H9 (cell line): ENCODE data around the gene EXO1. TPM values are rescaled to one million over a fixed set of nuclear protein-coding genes. Genes with fewer than 3 reads are reported as not detected.

Source experiments
- DNase-seq: peaks from one replicate; pipeline ENCODE4 v3.0.0-alpha.2; 2017
- H2AFZ ChIP-seq: one replicate; pipeline ENCODE4 v1.6.1; 2013; ENCODE audit warnings: mild to moderate bottlenecking, low read length, control low read depth, moderate library complexity
- H2AK5ac ChIP-seq: 2 replicates; pipeline ENCODE4 v1.6.1; 2013; ENCODE audit warnings: low read length, control low read depth, mixed read lengths; ENCODE audit not compliant: insufficient read length
- H2BK120ac ChIP-seq: one replicate; pipeline ENCODE4 v1.6.1; 2013; ENCODE audit warnings: low read depth, mild to moderate bottlenecking, low read length, control low read depth, inconsistent platforms; ENCODE audit not compliant: poor library complexity, severe bottlenecking
- H2BK12ac ChIP-seq: 2 replicates; pipeline ENCODE4 v1.6.1; 2013; ENCODE audit warnings: low read length, control low read depth, mixed read lengths, low read depth; ENCODE audit not compliant: insufficient read length
- H2BK15ac ChIP-seq: 2 replicates; pipeline ENCODE4 v1.6.1; 2013; ENCODE audit warnings: low read depth, low read length, control low read depth
- H2BK20ac ChIP-seq: one replicate; pipeline ENCODE4 v1.6.1; 2013; ENCODE audit warnings: low read depth, mild to moderate bottlenecking, low read length, control low read depth, inconsistent platforms; ENCODE audit not compliant: poor library complexity, severe bottlenecking
- H2BK5ac ChIP-seq: 2 replicates; pipeline ENCODE4 v1.6.1; 2013; ENCODE audit warnings: low read length, control low read depth, mixed read lengths; ENCODE audit not compliant: insufficient read length
- H3K14ac ChIP-seq: 2 replicates; pipeline ENCODE4 v1.6.1; 2013; ENCODE audit warnings: low read length, control low read depth; ENCODE audit not compliant: insufficient read depth
- H3K18ac ChIP-seq: 2 replicates; pipeline ENCODE4 v1.6.1; 2013; ENCODE audit warnings: low read depth, mild to moderate bottlenecking, mixed read lengths, low read length, control low read depth; ENCODE audit not compliant: insufficient read length
- H3K23ac ChIP-seq: 2 replicates; pipeline ENCODE4 v1.6.1; 2013; ENCODE audit warnings: low read length, control low read depth, mixed read lengths, low read depth; ENCODE audit not compliant: insufficient read length
- H3K23me2 ChIP-seq: 2 replicates; pipeline ENCODE4 v1.6.1; 2013; ENCODE audit warnings: low read depth, mild to moderate bottlenecking, mixed read lengths, low read length, control low read depth; ENCODE audit not compliant: insufficient read length, poor library complexity, severe bottlenecking
- H3K27ac ChIP-seq: 2 replicates; pipeline ENCODE4 v1.5.1; 2013; ENCODE audit warnings: low read length, control low read depth, mixed read lengths, low read depth; ENCODE audit not compliant: insufficient read length
- H3K27me3 ChIP-seq: 2 replicates; pipeline ENCODE4 v1.6.1; 2013; ENCODE audit warnings: low read length, control low read depth, inconsistent platforms; ENCODE audit not compliant: insufficient read depth
- H3K4ac ChIP-seq: 2 replicates; pipeline ENCODE4 v1.6.1; 2013; ENCODE audit warnings: low read depth, mild to moderate bottlenecking, control low read depth, inconsistent platforms, low read length, moderate library complexity
- H3K4me1 ChIP-seq: 2 replicates; pipeline ENCODE4 v1.6.1; 2013; ENCODE audit warnings: low read length, control low read depth, inconsistent platforms; ENCODE audit not compliant: insufficient read depth
- H3K4me2 ChIP-seq: 2 replicates; pipeline ENCODE4 v1.6.1; 2013; ENCODE audit warnings: low read length, control low read depth, mixed read lengths; ENCODE audit not compliant: insufficient read length, insufficient read depth
- H3K56ac ChIP-seq: 2 replicates; pipeline ENCODE4 v1.6.1; 2013; ENCODE audit warnings: low read depth, mild to moderate bottlenecking, mixed read lengths, low read length, control low read depth; ENCODE audit not compliant: insufficient read length
- H3K79me1 ChIP-seq: 2 replicates; pipeline ENCODE4 v1.6.1; 2013; ENCODE audit warnings: low read depth, mild to moderate bottlenecking, moderate library complexity, low read length, control low read depth, inconsistent platforms; ENCODE audit not compliant: insufficient read depth, poor library complexity, severe bottlenecking
- H3K79me2 ChIP-seq: 2 replicates; pipeline ENCODE4 v1.6.1; 2013; ENCODE audit warnings: low read length, control low read depth, inconsistent platforms; ENCODE audit not compliant: insufficient read depth
- H3K9ac ChIP-seq: 2 replicates; pipeline ENCODE4 v1.6.1; 2013; ENCODE audit warnings: low read length, control low read depth, mixed read lengths; ENCODE audit not compliant: insufficient read length; ENCODE audit errors: extremely low read depth
- H3K9me3 ChIP-seq: one replicate; pipeline ENCODE4 v1.6.1; 2013; ENCODE audit warnings: low read depth, low read length, inconsistent platforms; ENCODE audit not compliant: control insufficient read depth
- H3T11ph ChIP-seq: one replicate; pipeline ENCODE4 v1.6.1; 2013; ENCODE audit warnings: mild to moderate bottlenecking, low read length, control low read depth, inconsistent platforms
- H4K20me1 ChIP-seq: one replicate; pipeline ENCODE4 v1.6.1; 2013; ENCODE audit not compliant: control insufficient read depth, insufficient read length, insufficient read depth
- H4K5ac ChIP-seq: 2 replicates; pipeline ENCODE4 v1.6.1; 2013; ENCODE audit warnings: low read depth, mild to moderate bottlenecking, mixed read lengths, low read length, control low read depth; ENCODE audit not compliant: insufficient read length
- H4K8ac ChIP-seq: replicated peaks from 2 replicates; pipeline ENCODE4 v1.6.1; 2013; ENCODE audit warnings: low read length, control low read depth, mixed read lengths, low read depth; ENCODE audit not compliant: insufficient read length
- H4K91ac ChIP-seq: 2 replicates; pipeline ENCODE4 v1.6.1; 2013; ENCODE audit warnings: low read depth, mild to moderate bottlenecking, moderate library complexity, mixed read lengths, low read length, control low read depth; ENCODE audit not compliant: insufficient read length
- H3K27ac Mint-ChIP-seq, 3 experiments: 2 replicates in 2 of 3; 3 replicates in 1 of 3; pipeline ENCODE4 v1.8.0; 2020 to 2021; ENCODE audit warnings: mixed read lengths in 3 of 3, mild to moderate bottlenecking in 1 of 3, moderate library complexity in 1 of 3
- H3K27me3 Mint-ChIP-seq: 2 replicates; pipeline ENCODE4 v1.8.0; 2021; ENCODE audit warnings: low read depth, mild to moderate bottlenecking, moderate library complexity, mixed read lengths
- H3K36me3 Mint-ChIP-seq, 3 experiments: 2 replicates in 2 of 3; 3 replicates in 1 of 3; pipeline ENCODE4 v1.8.0; 2020 to 2021; ENCODE audit warnings: low read depth in 3 of 3, mixed read lengths in 3 of 3; ENCODE audit not compliant: insufficient read depth in 1 of 3
- H3K4me1 Mint-ChIP-seq, 2 experiments: 2 replicates each; pipeline ENCODE4 v1.8.0; 2020; ENCODE audit warnings: mixed read lengths in 2 of 2
- H3K4me3 Mint-ChIP-seq, 2 experiments: 2 replicates in 1 of 2; 3 replicates in 1 of 2; pipeline ENCODE4 v1.8.0; 2020 to 2021; ENCODE audit warnings: mild to moderate bottlenecking in 2 of 2, mixed read lengths in 2 of 2, moderate library complexity in 1 of 2
- H3K9me3 Mint-ChIP-seq, 2 experiments: 2 replicates in 1 of 2; 3 replicates in 1 of 2; pipeline ENCODE4 v1.8.0; 2020; ENCODE audit warnings: mild to moderate bottlenecking in 2 of 2, mixed read lengths in 2 of 2, moderate library complexity in 1 of 2
- WGBS: extraction: QIAGEN DNeasy Blood & Tissue Kit; methylation state at CpG from one replicate; pipeline ENCODE4 v1.1.7; 2013; ENCODE audit warnings: missing lambda C conversion rate, low lambda C conversion rate, mixed read lengths; ENCODE audit not compliant: insufficient read length; ENCODE audit errors: extremely low coverage; 5-methylcytosine and 5-hydroxymethylcytosine counted together
- total RNA-seq: library from RNA; stranded (reverse); gene quantifications from 2 replicates; pipeline ENCODE4 v1.2.1, GENCODE V29; 2021
- TF ChIP-seq, protein P1 (sequence below): fragments of 200-600 bp; sonication (generic); conservative IDR thresholded peaks from 3 replicates; pipeline ENCODE4 v1.8.0; 2021; ENCODE audit warnings: antibody characterized with exemption, mild to moderate bottlenecking

EXO1 gene
- total RNA-seq, 1 experiment from 2014 or later = 43.2 TPM

DNA sequence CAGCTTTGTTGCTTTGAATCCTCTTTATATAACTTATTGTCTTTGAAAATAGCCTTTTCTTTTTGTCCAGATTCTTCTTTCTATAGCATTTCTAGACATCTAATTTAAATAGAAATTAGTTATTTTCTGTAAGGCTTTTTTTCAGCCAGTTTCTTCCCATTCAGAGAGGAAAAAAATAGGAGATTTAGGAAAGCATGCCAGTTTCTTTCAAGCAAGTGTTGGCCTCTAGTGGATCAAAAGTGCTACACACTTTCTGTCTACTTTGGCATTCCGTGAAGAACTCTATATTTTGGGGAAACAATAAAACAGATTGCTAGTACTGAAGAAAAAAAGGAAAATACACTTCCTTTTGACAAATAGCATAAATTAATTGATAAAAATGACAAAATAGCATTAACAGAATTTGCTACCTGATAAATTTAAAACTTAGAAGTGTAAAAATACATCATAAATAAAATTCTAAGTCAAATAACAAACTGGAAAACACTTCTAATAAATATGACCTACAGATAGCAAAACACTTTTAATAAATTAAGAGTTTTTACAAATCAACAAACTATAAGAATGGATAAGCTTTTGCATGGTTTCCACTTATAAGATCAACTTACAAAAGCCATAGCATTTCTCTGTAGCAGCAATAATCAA lies 13.1 kb upstream of the EXO1 start:
- Mint-ChIP-seq H3K36me3 (no peaks in the 10 kb centered on the region), H3K27ac (no peak overlapping the region), H3K4me1 (no peaks in the 10 kb centered on the region), H3K4me3 (no peak overlapping the region), H3K27me3 (peaks cover 1% of the 10 kb centered on the region; the same call in 1 of the 2 replicates), H3K9me3 (no peaks in the 10 kb centered on the region)
- Histone ChIP-seq H2AK5ac (no peak overlapping the region), H4K91ac (no peak overlapping the region), H3K23me2 (no peaks in the 10 kb centered on the region), H3K56ac (no peak overlapping the region), H3K9ac (no peak overlapping the region), H4K20me1 (no peaks in the 10 kb centered on the region), H3K14ac (no peak overlapping the region), H4K8ac (no peak overlapping the region), H3T11ph (no peak overlapping the region), H2BK12ac (no peak overlapping the region), H3K27ac (no peak overlapping the region), H3K4ac (no peak overlapping the region), H3K4me1 (no peaks in the 10 kb centered on the region), H3K27me3 (no peaks in the 10 kb centered on the region), H4K5ac (no peak overlapping the region), H2BK5ac (no peak overlapping the region), H3K4me2 (no peak overlapping the region), H3K79me2 (no peaks in the 10 kb centered on the region), H3K9me3 (no peaks in the 10 kb centered on the region), H2BK120ac (no peak overlapping the region), H3K18ac (no peak overlapping the region), H3K79me1 (no peaks in the 10 kb centered on the region), H2AFZ (no peak overlapping the region), H2BK15ac (no peak overlapping the region), H2BK20ac (no peak overlapping the region), H3K23ac (no peak overlapping the region)
- no CpG with 5 or more reads among the region's 1 CpG for WGBS
- no peak for DNase-seq
- TF ChIP-seq, protein P1, sequence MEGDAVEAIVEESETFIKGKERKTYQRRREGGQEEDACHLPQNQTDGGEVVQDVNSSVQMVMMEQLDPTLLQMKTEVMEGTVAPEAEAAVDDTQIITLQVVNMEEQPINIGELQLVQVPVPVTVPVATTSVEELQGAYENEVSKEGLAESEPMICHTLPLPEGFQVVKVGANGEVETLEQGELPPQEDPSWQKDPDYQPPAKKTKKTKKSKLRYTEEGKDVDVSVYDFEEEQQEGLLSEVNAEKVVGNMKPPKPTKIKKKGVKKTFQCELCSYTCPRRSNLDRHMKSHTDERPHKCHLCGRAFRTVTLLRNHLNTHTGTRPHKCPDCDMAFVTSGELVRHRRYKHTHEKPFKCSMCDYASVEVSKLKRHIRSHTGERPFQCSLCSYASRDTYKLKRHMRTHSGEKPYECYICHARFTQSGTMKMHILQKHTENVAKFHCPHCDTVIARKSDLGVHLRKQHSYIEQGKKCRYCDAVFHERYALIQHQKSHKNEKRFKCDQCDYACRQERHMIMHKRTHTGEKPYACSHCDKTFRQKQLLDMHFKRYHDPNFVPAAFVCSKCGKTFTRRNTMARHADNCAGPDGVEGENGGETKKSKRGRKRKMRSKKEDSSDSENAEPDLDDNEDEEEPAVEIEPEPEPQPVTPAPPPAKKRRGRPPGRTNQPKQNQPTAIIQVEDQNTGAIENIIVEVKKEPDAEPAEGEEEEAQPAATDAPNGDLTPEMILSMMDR = peak; percentile 75
